ENCODE measurements around the gene TCHHL1.

Gene TCHHL1

GRCh38 chr1:152089014-152089674, at the start of gene TCHHL1:
TCHHL1 (minus strand) TSS chr1:152089064; CDS start chr1:152088143, 921 bp downstream.
- no peak for DNase-seq (ENCODE audit: low spot score)

- no peak for DNase-seq (ENCODE audit: low spot score)
These were observed 48.4 kb upstream of the TCHHL1 start for GRCh38 chr1:152137215-152137614.

GRCh38 chr1:152130186-152130585, 41.3 kb upstream of the TCHHL1 start:
- DNase-seq (ENCODE audit: low spot score), result no peak

- DNase-seq (ENCODE audit: low spot score), result no peak
These were observed 38.8 kb upstream of the TCHHL1 start for GRCh38 chr1:152127673-152128072.

- no peak for DNase-seq (ENCODE audit: low spot score)
These were observed 37.1 kb upstream of the TCHHL1 start for GRCh38 chr1:152125834-152126443.

- DNase-seq (ENCODE audit: low spot score), result no peak
These were observed 30.1 kb upstream of the TCHHL1 start for GRCh38 chr1:152118915-152119314.

- no peak for DNase-seq (ENCODE audit: low spot score)
These were observed 26.5 kb upstream of the TCHHL1 start, which contains the start of gene TCHH for GRCh38 chr1:152115344-152115743. TCHH (minus strand) TSS chr1:152115444; CDS start chr1:152114080, 1,364 bp downstream.

GRCh38 chr1:152112885-152113432, 24.1 kb upstream of the TCHHL1 start:
- DNase-seq (ENCODE audit: low spot score), result no peak

GRCh38 chr1:152112101-152112884, 23.4 kb upstream of the TCHHL1 start:
- peak; percentile 22 for DNase-seq (ENCODE audit: low spot score)

- DNase-seq (ENCODE audit: low spot score), result peak; percentile 21
These were observed 22.7 kb upstream of the TCHHL1 start for GRCh38 chr1:152111515-152111968.

- peak; percentile 20 for DNase-seq (ENCODE audit: low spot score)
These were observed 22.1 kb upstream of the TCHHL1 start for GRCh38 chr1:152110860-152111514.

GRCh38 chr1:152110365-152110859, 21.5 kb upstream of the TCHHL1 start:
- DNase-seq (ENCODE audit: low spot score), result peak; percentile 11

- no peak for DNase-seq (ENCODE audit: low spot score)
These were observed 21.1 kb upstream of the TCHHL1 start for GRCh38 chr1:152109998-152110294.

GRCh38 chr1:152109231-152109997, 20.6 kb upstream of the TCHHL1 start:
- DNase-seq (ENCODE audit: low spot score), result no peak

GRCh38 chr1:152108882-152109222, 20.0 kb upstream of the TCHHL1 start:
- DNase-seq (ENCODE audit: low spot score), result no peak

GRCh38 chr1:152107984-152108881, 19.4 kb upstream of the TCHHL1 start:
- no peak for DNase-seq (ENCODE audit: low spot score)

- no peak for DNase-seq (ENCODE audit: low spot score)
These were observed 18.4 kb upstream of the TCHHL1 start for GRCh38 chr1:152107031-152107983.

GRCh38 chr1:152104854-152105253, 16.0 kb upstream of the TCHHL1 start:
- DNase-seq (ENCODE audit: low spot score), result no peak

- DNase-seq (ENCODE audit: low spot score), result no peak
These were observed 8.1 kb upstream of the TCHHL1 start for GRCh38 chr1:152096931-152097330.
